Measurements from ENCODE around the gene PAM.

PAM gene

GRCh38 chr5:102754767-102755431 is at the start of gene PAM:
Gene PAM (plus strand): TSS chr5:102755305. CDS start chr5:102866196, 110,891 bp downstream.
- peak; percentile 55 to 70 for DNase-seq (ENCODE audit: low read depth in 2 of 2)

GRCh38 chr5:102711525-102712385 is 43.4 kb upstream of the PAM start:
- no peak for DNase-seq (ENCODE audit: low read depth in 2 of 2)

GRCh38 chr5:102713278-102713677 is 41.8 kb upstream of the PAM start:
- DNase-seq (ENCODE audit: low read depth in 2 of 2), result no peak

GRCh38 chr5:102713682-102714231 is 41.3 kb upstream of the PAM start:
- no peak for DNase-seq (ENCODE audit: low read depth in 2 of 2)

GRCh38 chr5:102715082-102715807 is 39.9 kb upstream of the PAM start:
- DNase-seq (ENCODE audit: low read depth in 2 of 2), result no peak

GRCh38 chr5:102716017-102716416 is 39.1 kb upstream of the PAM start:
- DNase-seq (ENCODE audit: low read depth in 2 of 2), result no peak

GRCh38 chr5:102718819-102719218 is 36.3 kb upstream of the PAM start:
- DNase-seq (ENCODE audit: low read depth in 2 of 2), result no peak

GRCh38 chr5:102719886-102720285 is 35.2 kb upstream of the PAM start:
- DNase-seq (ENCODE audit: low read depth in 2 of 2), result no peak

- DNase-seq (ENCODE audit: low read depth in 2 of 2), result no peak
Observed at GRCh38 chr5:102720969-102721368, 34.1 kb upstream of the PAM start.

GRCh38 chr5:102722931-102723330 is 32.2 kb upstream of the PAM start:
- DNase-seq (ENCODE audit: low read depth in 2 of 2), result no peak

- no peak for DNase-seq (ENCODE audit: low read depth in 2 of 2)
Observed at GRCh38 chr5:102731693-102732092, 23.4 kb upstream of the PAM start.

GRCh38 chr5:102733534-102733933 is 21.6 kb upstream of the PAM start:
- no peak for DNase-seq (ENCODE audit: low read depth in 2 of 2)

GRCh38 chr5:102737161-102737560 is 17.9 kb upstream of the PAM start:
- DNase-seq (ENCODE audit: low read depth in 2 of 2), result no peak

GRCh38 chr5:102737805-102738469 is 17.2 kb upstream of the PAM start:
- DNase-seq (ENCODE audit: low read depth in 2 of 2), result no peak

- no peak for DNase-seq (ENCODE audit: low read depth in 2 of 2)
Observed at GRCh38 chr5:102740515-102740914, 14.6 kb upstream of the PAM start.

- DNase-seq (ENCODE audit: low read depth in 2 of 2), result no peak
Observed at GRCh38 chr5:102742215-102742614, 12.9 kb upstream of the PAM start.

GRCh38 chr5:102743900-102744299 is 11.2 kb upstream of the PAM start:
- no peak for DNase-seq (ENCODE audit: low read depth in 2 of 2)

- DNase-seq (ENCODE audit: low read depth in 2 of 2), result no peak
Observed at GRCh38 chr5:102747386-102748166, 7.5 kb upstream of the PAM start.

- no peak for DNase-seq (ENCODE audit: low read depth in 2 of 2)
Observed at GRCh38 chr5:102749416-102750030, 5.6 kb upstream of the PAM start.

- no peak for DNase-seq (ENCODE audit: low read depth in 2 of 2)
Observed at GRCh38 chr5:102750151-102750834, 4.8 kb upstream of the PAM start.
